Measurements from ENCODE around the gene SLC29A3. TPM values are rescaled to one million over a fixed set of nuclear protein-coding genes. Genes with fewer than 3 reads are reported as not detected.

SLC29A3 gene
- total RNA-seq, 1 donor from 2014 or later = 1.2 TPM

DNA sequence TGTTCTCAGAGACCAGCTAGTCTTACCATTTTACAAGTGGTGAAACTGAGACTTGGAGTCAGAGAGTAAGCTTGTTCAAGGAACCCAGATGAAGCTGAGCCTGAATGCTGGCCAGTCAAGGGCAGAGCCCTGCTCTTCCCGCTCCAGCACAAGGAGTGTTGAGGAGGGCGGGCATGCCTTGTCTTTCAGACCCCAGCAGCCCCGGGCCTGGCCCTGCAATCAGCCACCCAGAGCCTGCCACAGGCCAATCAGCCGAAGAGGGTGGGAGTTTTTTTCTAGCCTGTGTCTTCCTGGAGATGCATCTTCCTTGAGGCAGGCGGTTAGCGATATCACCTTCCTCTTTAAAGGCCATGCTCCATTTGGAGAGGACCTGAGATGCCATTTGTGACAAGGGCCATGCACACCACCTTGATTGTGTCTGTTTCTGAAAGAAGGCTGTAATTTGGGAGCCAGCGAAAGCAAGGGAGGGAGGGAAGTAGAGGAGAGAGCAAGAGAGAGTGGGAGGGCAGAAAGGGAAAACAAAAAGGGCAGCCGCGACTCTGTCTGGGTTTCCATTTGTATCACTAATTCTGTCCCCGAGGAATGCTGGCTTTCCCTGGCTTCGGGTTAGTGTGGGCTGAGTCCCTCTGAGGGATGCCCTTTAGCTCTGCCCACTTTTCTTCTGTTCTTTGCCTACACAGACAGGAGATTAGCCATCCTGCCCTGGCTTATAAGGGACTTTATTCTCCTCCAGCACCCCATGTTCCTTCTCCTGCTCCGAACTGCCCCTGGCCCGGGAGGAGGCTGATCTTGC is 85.6 kb downstream of the SLC29A3 start:
- no peak for DNase-seq (ENCODE audit: low spot score in 2 of 2)
- FAIRE-seq = no peak

- no peak for DNase-seq (ENCODE audit: low spot score in 2 of 2)
- no peak for FAIRE-seq
Observed at GRCh38 chr10:71406878-71407277, 87.8 kb downstream of the SLC29A3 start.

- no peak for FAIRE-seq
- no peak for DNase-seq (ENCODE audit: low spot score in 2 of 2)
Observed at GRCh38 chr10:71408436-71409225, 89.6 kb downstream of the SLC29A3 start.

DNA sequence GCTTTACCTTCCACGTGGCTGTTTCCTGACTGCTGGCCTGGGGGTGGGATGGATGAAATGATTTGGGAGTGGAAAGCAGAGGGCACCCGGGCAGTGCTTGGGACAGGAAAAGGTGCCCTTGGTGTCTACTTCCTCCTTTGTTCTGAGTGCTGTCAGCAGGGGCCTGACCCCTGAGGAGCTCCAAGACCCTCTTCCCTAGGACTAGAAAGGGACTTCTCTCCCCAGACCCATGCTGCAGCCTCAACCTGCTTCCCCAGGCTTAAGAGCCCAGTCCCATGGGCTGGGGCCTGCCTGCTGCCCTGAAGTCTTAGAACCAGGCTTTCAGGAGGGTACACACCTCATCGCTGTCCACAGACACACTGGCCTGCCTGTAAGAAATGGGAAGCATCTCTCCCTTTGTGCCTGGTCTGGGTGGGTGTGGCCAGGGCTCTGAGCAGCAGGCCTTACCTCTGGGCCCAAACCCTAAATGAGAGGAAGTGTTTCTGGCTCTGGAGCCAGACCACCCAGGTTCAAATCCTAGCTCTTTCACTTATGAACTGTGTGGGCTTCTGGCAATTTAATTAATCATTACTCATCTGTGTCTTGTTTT is 90.6 kb downstream of the SLC29A3 start:
- DNase-seq (ENCODE audit: low spot score in 2 of 2) (no peak), FAIRE-seq (no peak)

Other genes starting within 250 kb of the SLC29A3 start
- gene UNC5B, start 106.7 kb upstream of the SLC29A3 start, total RNA-seq = 2.9 TPM
- gene CDH23, start 77.7 kb downstream of the SLC29A3 start, total RNA-seq = 3.3 TPM

Data from frontal cortex (tissue), 4 donors.